GM18870 (cell line): ENCODE measurements around the gene NR0B2.
"Not testable (repeated sequence)": the region's sequence is repeated elsewhere in the genome, so short reads cannot be mapped to it uniquely, and the experiment has no call there.

Experiments used
- ATAC-seq: cut with Tn5 transposase; IDR thresholded peaks from one replicate; pipeline ENCODE4 v1.9.1; 2021; ENCODE audit warnings: moderate library complexity; ENCODE audit not compliant: unreplicated experiment

The NR0B2 gene

GRCh38 chr1:26894263-26894662 lies 19.5 kb downstream of the NR0B2 start:
- no peak for ATAC-seq

- peak; percentile 7 for ATAC-seq
Observed at GRCh38 chr1:26890467-26890796, 23.3 kb downstream of the NR0B2 start.

GRCh38 chr1:26889551-26890466 lies 24.0 kb downstream of the NR0B2 start, which contains the start of gene GPN2:
Gene GPN2, minus strand, starts transcription at chr1:26890283. Its CDS starts 187 bp downstream, at chr1:26890096.
- peak; percentile 57 for ATAC-seq

- ATAC-seq: no peak
Observed at GRCh38 chr1:26888231-26888630, 25.5 kb downstream of the NR0B2 start.

GRCh38 chr1:26887125-26887524 lies 26.6 kb downstream of the NR0B2 start:
- no peak for ATAC-seq

GRCh38 chr1:26882696-26883463 lies 30.9 kb downstream of the NR0B2 start:
- no peak for ATAC-seq

GRCh38 chr1:26881611-26882010 lies 32.2 kb downstream of the NR0B2 start:
- not testable (repeated sequence) for ATAC-seq

GRCh38 chr1:26879793-26880192 lies 34.0 kb downstream of the NR0B2 start:
- ATAC-seq: no peak

GRCh38 chr1:26877326-26877725 lies 36.4 kb downstream of the NR0B2 start:
- no peak for ATAC-seq

GRCh38 chr1:26874896-26875295 lies 38.9 kb downstream of the NR0B2 start:
- no peak for ATAC-seq

- not testable (repeated sequence) for ATAC-seq
Observed at GRCh38 chr1:26873097-26873496, 40.7 kb downstream of the NR0B2 start.

- peak; percentile 76 for ATAC-seq
Observed at GRCh38 chr1:26864610-26865480, 48.9 kb downstream of the NR0B2 start.

GRCh38 chr1:26863685-26864077 lies 50.1 kb downstream of the NR0B2 start:
- no peak for ATAC-seq

- no peak for ATAC-seq
Observed at GRCh38 chr1:26862781-26863684, 50.7 kb downstream of the NR0B2 start, which contains the start of gene SFN. Gene SFN, plus strand, starts transcription at chr1:26863149. Its CDS starts 64 bp downstream, at chr1:26863213.

GRCh38 chr1:26861889-26862378 lies 51.8 kb downstream of the NR0B2 start:
- no peak for ATAC-seq
